Sigmoid colon (tissue), 7 donors: Measurements from ENCODE around the gene ELAC1. TPM values are rescaled to one million over a fixed set of nuclear protein-coding genes. Genes with fewer than 3 reads are reported as not detected.

Source experiments
- DNase-seq: peaks from one replicate; pipeline ENCODE4 v3.0.0-alpha.2; 2019
- H3K27ac ChIP-seq, 4 donors: fragments of 200-600 bp; sonication (generic); one replicate each; pipeline ENCODE4 v1.5.1; 2016 to 2019; ENCODE audit warnings: mild to moderate bottlenecking in 1 of 4
- H3K27me3 ChIP-seq, 3 donors: fragments of 200-600 bp; sonication (generic); one replicate each; pipeline ENCODE4 v1.5.1; 2019; ENCODE audit warnings: mild to moderate bottlenecking in 1 of 3
- H3K36me3 ChIP-seq, 4 donors: fragments of 200-600 bp; sonication (generic); one replicate each; pipeline ENCODE4 v1.5.1; 2016 to 2019
- H3K4me1 ChIP-seq, 4 donors: fragments of 200-600 bp; sonication (generic); one replicate each; pipeline ENCODE4 v1.5.1; 2017 to 2019
- H3K4me3 ChIP-seq, 4 donors: fragments of 200-600 bp; sonication (generic); one replicate each; pipeline ENCODE4 v1.5.1; 2017 to 2019; ENCODE audit warnings: mild to moderate bottlenecking in 2 of 4, moderate library complexity in 1 of 4
- H3K9me3 ChIP-seq, 4 donors: fragments of 200-600 bp in 3 of 4; sonication (generic) in 3 of 4; one replicate each; pipeline versions ENCODE4 v1.5.1 to v1.6.1; 2013 to 2019
- EP300 ChIP-seq, 4 donors: sonication (generic); formaldehyde crosslinking; IDR thresholded peaks; one replicate each; pipeline ENCODE4 v1.6.1; 2017; ENCODE audit warnings: antibody characterized with exemption in 4 of 4
- POLR2A ChIP-seq, 2 donors: fragments of 450-650 bp; IDR thresholded peaks; one replicate each; pipeline ENCODE4 v1.6.1; 2016; ENCODE audit warnings: antibody characterized with exemption in 2 of 2, mild to moderate bottlenecking in 2 of 2, moderate library complexity in 2 of 2
- POLR2AphosphoS5 ChIP-seq, 4 donors: sonication (generic); formaldehyde crosslinking; IDR thresholded peaks; one replicate each; pipeline ENCODE4 v1.6.1; 2017; ENCODE audit warnings: antibody characterized with exemption in 4 of 4
- WGBS, 2 donors: extraction: QIAGEN DNeasy Blood & Tissue Kit; methylation state at CpG; one replicate each; pipeline ENCODE4 v1.1.7; 2013; 5-methylcytosine and 5-hydroxymethylcytosine counted together
- intact Hi-C: fragments of 100-400 bp; cut with DNase I; formaldehyde crosslinking; loops from one replicate; pipeline ENCODE4 v1.15.1; 2023
- polyA plus RNA-seq, 3 donors: library from polyadenylated mRNA; stranded (reverse); fragments of 200-250 nt; gene quantifications; one replicate each; pipeline ENCODE4 v1.2.3, GENCODE V29; 2013
- small RNA-seq, 3 donors: library from RNA; depleted of rRNA; stranded (forward); fragments of <200 nt; gene quantifications; one replicate each; pipeline ENCODE3, GENCODE V24; 2016
- total RNA-seq, 4 donors: library from RNA; depleted of rRNA; stranded (reverse); fragments of >200 nt; gene quantifications; one replicate each; pipeline ENCODE4 v1.1.0, GENCODE V29; 2016
- TF ChIP-seq, protein P1 (sequence below), 4 experiments: fragments of 450-650 bp in 3 of 4; fragments of 200-600 bp in 1 of 4; IDR thresholded peaks; one replicate each; pipeline ENCODE4 v1.5.1; 2016 to 2019; ENCODE audit warnings: antibody characterized with exemption in 4 of 4, mild to moderate bottlenecking in 3 of 4, moderate library complexity in 2 of 4
- donor health status: healthy with polysubstance abuse.
- donor health status: Bipolar disorder and iron deficiency.
- donor health status: healthy.

ELAC1 gene
- total and polyA plus RNA-seq, 7 donors, result 3.9 to 8.1 (median 5.4) TPM

DNA sequence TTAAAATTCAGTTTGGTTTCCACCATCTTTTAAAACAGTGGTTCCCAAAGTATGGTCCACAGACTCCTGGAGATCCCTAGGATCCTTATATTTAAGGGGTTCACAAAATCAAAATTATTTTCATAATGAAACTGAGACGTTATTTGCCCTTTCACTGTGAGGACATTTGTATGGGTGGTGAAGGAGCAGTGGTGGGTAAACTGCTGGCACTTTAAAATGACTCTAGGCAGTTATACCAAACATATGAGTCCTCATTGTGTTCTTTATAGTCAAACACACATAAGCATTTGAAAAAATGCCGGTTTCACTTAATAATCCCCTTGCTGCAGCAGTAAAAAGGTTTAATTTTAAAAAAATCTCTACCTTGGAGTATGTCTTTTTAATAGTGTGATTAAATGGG, 69.4 kb downstream of the ELAC1 start:
- Histone ChIP-seq H3K27me3 (no peaks in the 10 kb centered on the region), H3K27ac (peak overlapping the region in 1 of 4 donors; percentile 15), H3K36me3 (no peaks in the 10 kb centered on the region), H3K4me1 (peaks cover 0 to 100% (median 96%) of the 10 kb centered on the region in 4 donors), H3K4me3 (no peak overlapping the region), H3K9me3 (no peaks in the 10 kb centered on the region)
- TF ChIP-seq POLR2A (IDR thresholded peaks at IDR 0.05) (no peak), POLR2AphosphoS5 (IDR thresholded peaks at IDR 0.05) (no peak), EP300 (IDR thresholded peaks at IDR 0.05) (no peak)
- TF ChIP-seq, protein P1, sequence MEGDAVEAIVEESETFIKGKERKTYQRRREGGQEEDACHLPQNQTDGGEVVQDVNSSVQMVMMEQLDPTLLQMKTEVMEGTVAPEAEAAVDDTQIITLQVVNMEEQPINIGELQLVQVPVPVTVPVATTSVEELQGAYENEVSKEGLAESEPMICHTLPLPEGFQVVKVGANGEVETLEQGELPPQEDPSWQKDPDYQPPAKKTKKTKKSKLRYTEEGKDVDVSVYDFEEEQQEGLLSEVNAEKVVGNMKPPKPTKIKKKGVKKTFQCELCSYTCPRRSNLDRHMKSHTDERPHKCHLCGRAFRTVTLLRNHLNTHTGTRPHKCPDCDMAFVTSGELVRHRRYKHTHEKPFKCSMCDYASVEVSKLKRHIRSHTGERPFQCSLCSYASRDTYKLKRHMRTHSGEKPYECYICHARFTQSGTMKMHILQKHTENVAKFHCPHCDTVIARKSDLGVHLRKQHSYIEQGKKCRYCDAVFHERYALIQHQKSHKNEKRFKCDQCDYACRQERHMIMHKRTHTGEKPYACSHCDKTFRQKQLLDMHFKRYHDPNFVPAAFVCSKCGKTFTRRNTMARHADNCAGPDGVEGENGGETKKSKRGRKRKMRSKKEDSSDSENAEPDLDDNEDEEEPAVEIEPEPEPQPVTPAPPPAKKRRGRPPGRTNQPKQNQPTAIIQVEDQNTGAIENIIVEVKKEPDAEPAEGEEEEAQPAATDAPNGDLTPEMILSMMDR (IDR thresholded peaks at IDR 0.05), result no peak
- no peak for DNase-seq
- intact Hi-C loops, result no loop called here
- WGBS, 2 donors, result 48 to 71% methylated on average over 2 of the region's 2 CpGs

Small RNAs within 50 kb of the gene (small RNA-seq; reads per million reads assigned to genes)
- 0 reads per million in 3 donors for gene RF00019

Other genes starting within 250 kb of the ELAC1 start
- 1 to 10 TPM in 1 of 4 donors, under 1 TPM in 3; under 0.01 to 2.5 (median 0.45) TPM for gene MRO, start 148.0 kb upstream of the ELAC1 start, total RNA-seq
- under 1 TPM in 2 of 3 donors, not detected in 1; 0.12 to 0.46 TPM for gene MRO, start 148.0 kb upstream of the ELAC1 start, polyA plus RNA-seq
- 10 to 100 TPM; 49.6 to 66.2 (median 62.6) TPM for gene ME2, start 88.9 kb upstream of the ELAC1 start, total RNA-seq
- 10 to 100 TPM; 40.2 to 75.1 (median 43.8) TPM for gene ME2, start 88.9 kb upstream of the ELAC1 start, polyA plus RNA-seq
- 100 to 1,000 TPM; 106 to 143 (median 122) TPM for gene SMAD4, start 62.2 kb downstream of the ELAC1 start, total RNA-seq
- gene SMAD4, start 62.2 kb downstream of the ELAC1 start, polyA plus RNA-seq, result 10 to 100 TPM; 16.4 to 25.5 (median 19.8) TPM
- gene MEX3C, start 229.6 kb downstream of the ELAC1 start, total RNA-seq, result 10 to 100 TPM; 18.4 to 20.7 (median 20.2) TPM
- gene MEX3C, start 229.6 kb downstream of the ELAC1 start, polyA plus RNA-seq, result 10 to 100 TPM; 10.2 to 14.1 (median 11.8) TPM